ENCODE measurements around the gene CDKN1C.

CDKN1C gene

GRCh38 chr11:2885678-2886081, at the start of gene CDKN1C:
CDKN1C (minus strand) TSS chr11:2885775; CDS start chr11:2885456, 319 bp downstream.
- DNase-seq = peak; percentile 85

GRCh38 chr11:2934611-2935239, 49.1 kb upstream of the CDKN1C start:
- no peak for DNase-seq

GRCh38 chr11:2934021-2934550, 48.5 kb upstream of the CDKN1C start:
- DNase-seq = no peak

GRCh38 chr11:2933375-2934020, 47.9 kb upstream of the CDKN1C start:
- peak; percentile 86 for DNase-seq

GRCh38 chr11:2932850-2933251, 47.3 kb upstream of the CDKN1C start:
- peak; percentile 65 for DNase-seq

GRCh38 chr11:2931771-2932738, 46.5 kb upstream of the CDKN1C start:
- no peak for DNase-seq

GRCh38 chr11:2931420-2931746, 45.8 kb upstream of the CDKN1C start:
- DNase-seq = no peak

- peak; percentile 61 for DNase-seq
Observed at GRCh38 chr11:2930704-2931419, 45.3 kb upstream of the CDKN1C start.

- DNase-seq = no peak
Observed at GRCh38 chr11:2929950-2930703, 44.6 kb upstream of the CDKN1C start.

GRCh38 chr11:2929531-2929949, 44.0 kb upstream of the CDKN1C start:
- peak; percentile 70 for DNase-seq

- peak; percentile 63 for DNase-seq
Observed at GRCh38 chr11:2928605-2929530, 43.3 kb upstream of the CDKN1C start, which contains the start of gene PHLDA2. PHLDA2 (minus strand) TSS chr11:2929420; CDS start chr11:2929364, 56 bp downstream.

- no peak for DNase-seq
Observed at GRCh38 chr11:2927851-2928604, 42.5 kb upstream of the CDKN1C start.

GRCh38 chr11:2927121-2927800, 41.7 kb upstream of the CDKN1C start:
- no peak for DNase-seq

GRCh38 chr11:2926611-2927051, 41.1 kb upstream of the CDKN1C start:
- DNase-seq = no peak

GRCh38 chr11:2924821-2925675, 39.5 kb upstream of the CDKN1C start:
- DNase-seq = no peak

- no peak for DNase-seq
Observed at GRCh38 chr11:2924381-2924780, 38.8 kb upstream of the CDKN1C start.

- DNase-seq = no peak
Observed at GRCh38 chr11:2923446-2924375, 38.1 kb upstream of the CDKN1C start.
